CD14-positive monocyte (primary cell): ENCODE measurements around the gene HAP1. TPM values are rescaled to one million over a fixed set of nuclear protein-coding genes. Genes with fewer than 3 reads are reported as not detected.

ENCODE experiments used
- DNase-seq, 3 donors: peaks; one replicate each; pipeline ENCODE4 v3.0.0-alpha.2; 2011 to 2022
- H2AFZ ChIP-seq: 2 replicates; pipeline ENCODE4 v1.6.0; 2012; ENCODE audit warnings: mild to moderate bottlenecking, low read depth, low read length, inconsistent platforms; ENCODE audit not compliant: insufficient read depth, poor library complexity, severe bottlenecking
- H3K27ac ChIP-seq, 2 donors: 1 replicate in 1 of 2; 2 replicates in 1 of 2; pipeline ENCODE4 v1.5.1; 2012 to 2013; ENCODE audit warnings: low read length in 2 of 2, control low read depth in 1 of 2, inconsistent platforms in 1 of 2, low read depth in 1 of 2, mild to moderate bottlenecking in 1 of 2
- H3K27me3 ChIP-seq, 2 donors: one replicate each; pipeline versions ENCODE4 v1.6.0 to v1.6.1; 2011 to 2013; ENCODE audit warnings: low read length in 2 of 2; ENCODE audit not compliant: control insufficient read depth in 2 of 2, insufficient read depth in 2 of 2
- H3K36me3 ChIP-seq, 2 donors: replicated peaks in 1 of 2; 1 replicate in 1 of 2; 2 replicates in 1 of 2; pipeline versions ENCODE4 v1.5.1 to v1.6.1; 2012 to 2013; ENCODE audit warnings: low read length in 2 of 2, control low read depth in 1 of 2, inconsistent platforms in 1 of 2, mild to moderate bottlenecking in 1 of 2; ENCODE audit not compliant: insufficient read depth in 2 of 2, control insufficient read depth in 1 of 2
- H3K4me1 ChIP-seq, 2 donors: 1 replicate in 1 of 2; 2 replicates in 1 of 2; pipeline versions ENCODE4 v1.5.1 to v1.6.1; 2012 to 2013; ENCODE audit warnings: low read length in 2 of 2, control low read depth in 1 of 2, inconsistent platforms in 1 of 2, mild to moderate bottlenecking in 1 of 2, moderate library complexity in 1 of 2; ENCODE audit not compliant: insufficient read depth in 2 of 2, control insufficient read depth in 1 of 2
- H3K4me2 ChIP-seq: replicated peaks from 2 replicates; pipeline ENCODE3; 2012; ENCODE audit warnings: low read length, moderate library complexity, mild to moderate bottlenecking; ENCODE audit not compliant: poor library complexity, severe bottlenecking; ENCODE audit errors: extremely low read depth
- H3K4me3 ChIP-seq, 3 experiments: fragments of 200-600 bp in 1 of 3; sonication (generic) in 1 of 3; replicated peaks in 1 of 3; 1 replicate in 2 of 3; 2 replicates in 1 of 3; pipeline ENCODE4 v1.5.1; 2011 to 2013; ENCODE audit warnings: low read length in 3 of 3, mild to moderate bottlenecking in 3 of 3, control low read depth in 2 of 3, low read depth in 2 of 3, inconsistent platforms in 1 of 3, moderate library complexity in 1 of 3
- H3K79me2 ChIP-seq: 2 replicates; pipeline ENCODE4 v1.6.0; 2012; ENCODE audit warnings: mild to moderate bottlenecking, control low read depth, inconsistent platforms, low read length, moderate library complexity; ENCODE audit not compliant: insufficient read depth
- H3K9ac ChIP-seq: 2 replicates; pipeline ENCODE4 v1.6.0; 2017; ENCODE audit warnings: low read length, mild to moderate bottlenecking; ENCODE audit not compliant: insufficient read depth, poor library complexity, severe bottlenecking
- H3K9me3 ChIP-seq, 2 donors: replicated peaks in 1 of 2; 1 replicate in 1 of 2; 2 replicates in 1 of 2; pipeline versions ENCODE4 v1.5.1 to v1.6.1; 2012 to 2013; ENCODE audit warnings: low read length in 2 of 2, control low read depth in 1 of 2; ENCODE audit not compliant: control insufficient read depth in 1 of 2, insufficient read depth in 1 of 2
- H4K20me1 ChIP-seq: 2 replicates; pipeline ENCODE4 v1.6.0; 2012; ENCODE audit warnings: mild to moderate bottlenecking, low read length, control low read depth, moderate library complexity; ENCODE audit not compliant: insufficient read depth
- H3K27ac Mint-ChIP-seq, 7 donors: one replicate each; pipeline ENCODE4 v1.8.0; 2020; ENCODE audit warnings: mild to moderate bottlenecking in 7 of 7, mixed read lengths in 7 of 7, moderate library complexity in 6 of 7, inconsistent platforms in 2 of 7
- H3K27me3 Mint-ChIP-seq, 3 donors: one replicate each; pipeline ENCODE4 v1.8.0; 2021 to 2022; ENCODE audit warnings: low read depth in 3 of 3, mild to moderate bottlenecking in 3 of 3, mixed read lengths in 3 of 3, moderate library complexity in 3 of 3, inconsistent platforms in 1 of 3
- H3K36me3 Mint-ChIP-seq, 2 donors: one replicate each; pipeline ENCODE4 v1.8.0; 2020; ENCODE audit warnings: mixed read lengths in 2 of 2, inconsistent platforms in 1 of 2, mild to moderate bottlenecking in 1 of 2
- H3K4me1 Mint-ChIP-seq: one replicate; pipeline ENCODE4 v1.8.0; 2020; ENCODE audit warnings: mild to moderate bottlenecking, mixed read lengths
- H3K4me3 Mint-ChIP-seq, 2 donors: one replicate each; pipeline ENCODE4 v1.8.0; 2020; ENCODE audit warnings: mild to moderate bottlenecking in 2 of 2, mixed read lengths in 2 of 2, moderate library complexity in 1 of 2
- H3K9me3 Mint-ChIP-seq, 7 donors: one replicate each; pipeline ENCODE4 v1.8.0; 2020 to 2022; ENCODE audit warnings: mixed read lengths in 7 of 7, mild to moderate bottlenecking in 6 of 7, moderate library complexity in 6 of 7, inconsistent platforms in 2 of 7
- CTCF ChIP-seq: fragments of 200-600 bp; IDR thresholded peaks from one replicate; pipeline ENCODE4 v1.8.0; 2022; ENCODE audit warnings: antibody characterized with exemption, mild to moderate bottlenecking
- WGBS: methylation state at CpG from one replicate; pipeline ENCODE4 v1.1.5; 2013; ENCODE audit warnings: missing lambda C conversion rate; ENCODE audit not compliant: insufficient coverage; 5-methylcytosine and 5-hydroxymethylcytosine counted together
- intact Hi-C, 2 donors: fragments of 100-400 bp; cut with micrococcal nuclease; formaldehyde crosslinking; loops; one replicate each; pipeline versions ENCODE4 v1.15.0 to v1.15.1; 2023
- polyA plus RNA-seq, 3 donors: library from polyadenylated mRNA; depleted of rRNA in 1 of 3; unstranded in 2 of 3; stranded (reverse) in 1 of 3; fragments of 300-500 nt in 2 of 3; fragments of >200 nt in 1 of 3; fragmentation: Illumina TruSeq in 2 of 3; gene quantifications; 1 replicate in 2 of 3; 2 replicates in 1 of 3; pipeline ENCODE4 v1.2.3, GENCODE V29; 2012 to 2021

Gene HAP1
- polyA plus RNA-seq, 3 donors = not detected

- Histone ChIP-seq H3K4me1 (no peaks in the 10 kb centered on the region), H3K9me3 (no peaks in the 10 kb centered on the region), H3K9ac (no peak overlapping the region), H3K79me2 (no peaks in the 10 kb centered on the region), H3K27me3 (no peaks in the 10 kb centered on the region), H3K4me3 (no peak overlapping the region), H4K20me1 (peaks cover 36% of the 10 kb centered on the region), H3K4me2 (no peak overlapping the region), H2AFZ (no peak overlapping the region), H3K36me3 (peaks cover 22 to 68% of the 10 kb centered on the region in 2 donors), H3K27ac (no peak overlapping the region)
- peaks cover 5% of the 10 kb centered on the region for H3K4me1 Mint-ChIP-seq
- intact Hi-C loops = no loop called here
- 100% methylated on average over 4 of the region's 4 CpGs for WGBS
- no peak for DNase-seq
- H3K9me3 Mint-ChIP-seq = peaks cover 0 to 2% (median 0%) of the 10 kb centered on the region in 7 donors
- TF ChIP-seq CTCF = no peak
- H3K36me3 Mint-ChIP-seq = peaks cover 14 to 19% of the 10 kb centered on the region in 2 donors
- H3K4me3 Mint-ChIP-seq = no peak overlapping the region
- peaks cover 0 to 9% (median 6%) of the 10 kb centered on the region in 3 donors for H3K27me3 Mint-ChIP-seq
- no peak overlapping the region for H3K27ac Mint-ChIP-seq
Observed at GRCh38 chr17:41772218-41772585, 37.8 kb upstream of the HAP1 start.

GRCh38 chr17:41771389-41772206, 37.2 kb upstream of the HAP1 start:
- Mint-ChIP-seq H3K27me3 (peaks cover 0 to 9% (median 6%) of the 10 kb centered on the region in 3 donors), H3K36me3 (peaks cover 17 to 23% of the 10 kb centered on the region in 2 donors), H3K27ac (peak overlapping the region in 2 of 7 donors; percentile 15 to 83), H3K4me1 (peaks cover 5% of the 10 kb centered on the region), H3K9me3 (peaks cover 0 to 2% (median 0%) of the 10 kb centered on the region in 7 donors), H3K4me3 (no peak overlapping the region)
- Histone ChIP-seq H3K4me2 (no peak overlapping the region), H3K4me3 (no peak overlapping the region), H3K9me3 (no peaks in the 10 kb centered on the region), H4K20me1 (peaks cover 32% of the 10 kb centered on the region), H3K9ac (no peak overlapping the region), H3K36me3 (peaks cover 27 to 71% of the 10 kb centered on the region in 2 donors), H3K27ac (no peak overlapping the region), H3K79me2 (no peaks in the 10 kb centered on the region), H3K4me1 (no peaks in the 10 kb centered on the region), H3K27me3 (no peaks in the 10 kb centered on the region), H2AFZ (no peak overlapping the region)
- TF ChIP-seq CTCF = no peak
- WGBS = 97% methylated on average over 14 of the region's 17 CpGs
- no peak for DNase-seq
- intact Hi-C loops = no loop called here
